Measurements from ENCODE around the gene DDX25.

The DDX25 gene

GRCh38 chr11:125925804-125926203, 21.5 kb downstream of the DDX25 start:
- no peak for DNase-seq (ENCODE audit: low spot score)
- no peak overlapping the region for H3K27ac ChIP-seq
- TF ChIP-seq, protein P1, sequence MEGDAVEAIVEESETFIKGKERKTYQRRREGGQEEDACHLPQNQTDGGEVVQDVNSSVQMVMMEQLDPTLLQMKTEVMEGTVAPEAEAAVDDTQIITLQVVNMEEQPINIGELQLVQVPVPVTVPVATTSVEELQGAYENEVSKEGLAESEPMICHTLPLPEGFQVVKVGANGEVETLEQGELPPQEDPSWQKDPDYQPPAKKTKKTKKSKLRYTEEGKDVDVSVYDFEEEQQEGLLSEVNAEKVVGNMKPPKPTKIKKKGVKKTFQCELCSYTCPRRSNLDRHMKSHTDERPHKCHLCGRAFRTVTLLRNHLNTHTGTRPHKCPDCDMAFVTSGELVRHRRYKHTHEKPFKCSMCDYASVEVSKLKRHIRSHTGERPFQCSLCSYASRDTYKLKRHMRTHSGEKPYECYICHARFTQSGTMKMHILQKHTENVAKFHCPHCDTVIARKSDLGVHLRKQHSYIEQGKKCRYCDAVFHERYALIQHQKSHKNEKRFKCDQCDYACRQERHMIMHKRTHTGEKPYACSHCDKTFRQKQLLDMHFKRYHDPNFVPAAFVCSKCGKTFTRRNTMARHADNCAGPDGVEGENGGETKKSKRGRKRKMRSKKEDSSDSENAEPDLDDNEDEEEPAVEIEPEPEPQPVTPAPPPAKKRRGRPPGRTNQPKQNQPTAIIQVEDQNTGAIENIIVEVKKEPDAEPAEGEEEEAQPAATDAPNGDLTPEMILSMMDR (conservative IDR thresholded peaks at IDR 0.05; ENCODE audit: low read depth): no peak
- POLR2A ChIA-PET (ENCODE audit: low non-redundant PET): no interaction called here
- CTCF ChIA-PET: interaction anchor here (2.3 kb wide), 1 partner anchor 268 kb away, joined by 6 read pairs; no protein-coding TSS in a partner anchor

DNA sequence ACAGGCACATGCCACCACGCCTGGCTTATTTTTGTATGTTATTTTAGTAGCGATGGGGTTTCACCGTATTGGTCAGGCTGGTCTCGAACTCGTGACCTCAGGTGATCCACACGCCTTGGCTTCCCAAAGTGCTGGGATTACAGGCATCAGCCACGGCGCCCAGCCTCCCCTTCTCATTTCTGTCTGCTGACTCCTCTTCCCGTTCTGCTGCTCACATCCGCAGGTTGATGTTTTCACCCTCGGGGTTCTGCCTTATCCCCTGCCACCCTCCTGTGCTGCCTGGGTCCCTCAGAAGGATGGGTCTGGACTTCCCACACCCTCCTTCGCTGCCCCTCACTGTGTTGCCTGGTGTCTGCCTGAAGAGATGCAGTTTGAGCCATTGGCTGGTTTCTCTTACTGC, 22.4 kb downstream of the DDX25 start:
- H3K27ac ChIP-seq: no peak overlapping the region
- POLR2A ChIA-PET (ENCODE audit: low non-redundant PET): no interaction called here
- CTCF ChIA-PET: no interaction called here
- no peak for DNase-seq (ENCODE audit: low spot score)
- TF ChIP-seq, protein P1 (conservative IDR thresholded peaks at IDR 0.05; ENCODE audit: low read depth): no peak

DNA sequence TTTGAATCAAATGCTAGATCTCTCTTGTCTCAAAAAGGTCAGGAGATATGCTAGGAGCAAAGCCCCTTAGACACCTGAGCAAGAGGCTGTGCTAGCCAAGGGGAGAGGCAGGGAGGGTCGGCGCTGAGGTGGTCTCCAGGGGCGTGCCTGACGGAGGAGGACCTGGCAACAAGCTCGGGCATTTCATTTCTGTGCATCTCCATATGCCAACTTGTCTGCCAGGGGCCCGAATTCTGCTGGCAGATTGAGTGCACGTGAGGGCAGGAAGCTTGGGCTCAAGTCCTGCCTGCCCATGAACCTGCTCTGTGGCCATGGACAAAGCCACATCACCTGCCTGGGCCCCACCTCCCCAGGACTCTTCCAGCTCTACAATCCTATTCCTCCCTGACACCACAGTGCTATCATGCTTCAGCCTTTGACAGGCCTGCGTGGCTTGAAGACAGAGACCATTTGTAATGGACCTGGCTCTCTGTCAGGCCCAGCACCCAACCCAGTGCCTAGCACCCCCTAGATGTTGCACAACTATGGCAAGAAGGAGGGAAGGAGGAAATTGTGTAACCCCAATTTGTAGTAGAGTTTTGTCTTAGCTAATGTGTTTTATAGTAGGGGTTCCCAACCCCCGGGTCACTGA, 25.3 kb downstream of the DDX25 start:
- POLR2A ChIA-PET (ENCODE audit: low non-redundant PET): no interaction called here

DNA sequence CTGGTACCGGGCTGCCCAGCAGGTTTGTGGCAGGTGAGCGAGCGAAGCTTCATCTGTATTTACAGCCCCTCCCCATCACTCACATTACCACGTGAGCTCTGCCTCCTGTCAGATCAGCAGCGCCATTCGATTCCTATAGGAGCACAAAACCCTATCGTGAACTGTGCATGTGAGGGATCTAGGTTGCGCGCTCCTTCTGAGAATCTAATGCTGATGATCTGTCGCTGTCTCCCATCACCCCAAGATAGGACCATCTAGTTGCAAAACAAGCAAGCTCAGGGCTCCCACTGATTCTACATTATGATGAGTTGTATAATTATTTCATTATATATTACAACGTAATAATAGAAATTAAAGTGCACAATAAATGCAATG, 25.8 kb downstream of the DDX25 start:
- CTCF ChIA-PET: interaction anchor here (0.5 to 0.6 kb wide), 3 partner anchors 12 to 354 kb away, joined by 3 to 6 read pairs (median 3); no protein-coding TSS in a partner anchor
- H3K27ac ChIP-seq: no peak overlapping the region

More for the DNA sequence above, 25.3 kb downstream of the DDX25 start:
- H3K27ac ChIP-seq: no peak overlapping the region
- TF ChIP-seq, protein P1 (conservative IDR thresholded peaks at IDR 0.05; ENCODE audit: low read depth): no peak
- no peak for DNase-seq (ENCODE audit: low spot score)
- CTCF ChIA-PET: interaction anchor here (0.5 to 1.5 kb wide), 4 partner anchors 12 to 264 kb away, joined by 3 read pairs; no protein-coding TSS in a partner anchor

DNA sequence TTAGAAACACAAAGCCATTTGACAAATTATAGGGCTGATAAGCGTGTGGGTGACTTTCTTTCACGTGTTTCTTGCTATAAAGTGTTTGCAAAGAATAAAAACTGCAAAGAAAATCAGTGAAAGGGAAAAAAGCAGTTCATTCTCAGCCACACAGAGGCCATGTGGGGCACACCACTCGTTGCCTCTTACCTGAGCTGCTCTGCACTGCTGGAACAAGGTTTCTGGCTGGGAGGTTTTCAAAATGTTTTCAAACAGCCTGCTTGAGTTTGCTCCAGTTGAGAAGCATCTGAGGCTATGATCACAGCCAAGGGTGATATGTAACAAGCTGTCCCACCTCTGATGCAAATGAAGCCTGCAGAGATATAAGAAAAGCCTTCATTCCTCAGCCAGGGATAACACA, 26.8 kb downstream of the DDX25 start:
- ChIA-PET POLR2A (ENCODE audit: low non-redundant PET) (no interaction called here), CTCF (no interaction called here)
- DNase-seq (ENCODE audit: low spot score): no peak
- H3K27ac ChIP-seq: no peak overlapping the region
- TF ChIP-seq, protein P1 (conservative IDR thresholded peaks at IDR 0.05; ENCODE audit: low read depth): no peak

More for the DNA sequence above, 25.8 kb downstream of the DDX25 start:
- no peak for DNase-seq (ENCODE audit: low spot score)
- POLR2A ChIA-PET (ENCODE audit: low non-redundant PET): no interaction called here
- TF ChIP-seq, protein P1 (conservative IDR thresholded peaks at IDR 0.05; ENCODE audit: low read depth): no peak

- TF ChIP-seq, protein P1 (conservative IDR thresholded peaks at IDR 0.05; ENCODE audit: low read depth): no peak
- CTCF ChIA-PET: no interaction called here
- no peak for DNase-seq (ENCODE audit: low spot score)
- POLR2A ChIA-PET (ENCODE audit: low non-redundant PET): no interaction called here
- no peak overlapping the region for H3K27ac ChIP-seq
These were observed 27.4 kb downstream of the DDX25 start for GRCh38 chr11:125931668-125932067.

Measured in RWPE1 (cell line).